ENCODE results near the gene NLGN1.

NLGN1 gene

DNA sequence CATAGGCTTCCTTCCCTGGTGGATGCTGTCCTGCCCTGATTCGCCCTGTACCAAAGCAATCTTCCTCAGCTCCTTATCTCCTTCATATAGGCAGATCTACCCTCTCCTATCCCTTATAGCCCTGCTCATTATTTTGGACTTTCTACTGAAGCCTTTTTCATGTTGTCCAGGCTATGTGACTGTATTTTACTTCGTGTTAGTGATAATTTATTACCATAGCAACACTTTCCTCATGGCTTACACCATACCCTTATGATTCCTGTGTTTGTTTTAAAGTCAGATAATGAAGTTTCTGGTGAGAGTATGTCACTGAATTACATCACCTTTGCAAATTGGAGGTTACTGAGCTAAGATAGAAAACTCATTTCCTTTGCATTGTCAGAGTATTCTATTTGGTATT is 352.6 kb downstream of the NLGN1 start:
- Histone ChIP-seq H3K4me1 (ENCODE audit: control insufficient read depth, insufficient read depth, low read length) (no peaks in the 10 kb centered on the region), H3K4me3 (ENCODE audit: low read depth, low read length) (no peak overlapping the region), H3K9ac (ENCODE audit: low read depth, low read length) (no peak overlapping the region), H3K27me3 (ENCODE audit: control insufficient read depth, insufficient read depth, low read length) (no peaks in the 10 kb centered on the region), H3K36me3 (ENCODE audit: control insufficient read depth, insufficient read depth, low read length) (no peaks in the 10 kb centered on the region), H3K9me3 (ENCODE audit: control insufficient read depth, insufficient read depth, low read length) (no peaks in the 10 kb centered on the region)

DNA sequence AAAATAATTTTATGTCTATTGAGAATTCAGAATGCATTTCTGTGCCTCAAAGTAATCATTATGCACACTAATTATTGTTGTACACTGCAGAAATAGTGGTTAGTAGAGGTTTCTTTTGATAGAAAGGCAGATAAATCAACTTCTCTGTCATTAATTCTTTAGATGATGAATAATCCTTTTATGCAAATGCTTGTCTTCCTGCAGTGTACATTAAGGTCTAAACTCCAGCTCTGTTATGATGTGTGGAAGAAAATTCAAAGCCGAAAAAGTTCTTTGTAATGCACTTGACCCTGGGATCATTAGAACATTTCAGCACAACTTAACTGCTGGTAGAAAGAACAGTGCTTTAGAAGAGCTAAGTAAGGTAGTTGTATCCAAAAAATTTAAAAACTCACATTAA is 353.0 kb downstream of the NLGN1 start:
- Histone ChIP-seq H3K36me3 (ENCODE audit: control insufficient read depth, insufficient read depth, low read length) (no peaks in the 10 kb centered on the region), H3K9me3 (ENCODE audit: control insufficient read depth, insufficient read depth, low read length) (no peaks in the 10 kb centered on the region), H3K4me3 (ENCODE audit: low read depth, low read length) (no peak overlapping the region), H3K4me1 (ENCODE audit: control insufficient read depth, insufficient read depth, low read length) (no peaks in the 10 kb centered on the region), H3K9ac (ENCODE audit: low read depth, low read length) (no peak overlapping the region), H3K27me3 (ENCODE audit: control insufficient read depth, insufficient read depth, low read length) (no peaks in the 10 kb centered on the region)

GRCh38 chr3:173753593-173753992 is 356.0 kb downstream of the NLGN1 start:
- no peaks in the 10 kb centered on the region for H3K9me3 ChIP-seq (ENCODE audit: control insufficient read depth, insufficient read depth, low read length)

GRCh38 chr3:173755161-173755560 is 357.6 kb downstream of the NLGN1 start:
- no peaks in the 10 kb centered on the region for H3K4me1 ChIP-seq (ENCODE audit: control insufficient read depth, insufficient read depth, low read length)
- H3K9me3 ChIP-seq (ENCODE audit: control insufficient read depth, insufficient read depth, low read length): no peaks in the 10 kb centered on the region
- H3K36me3 ChIP-seq (ENCODE audit: control insufficient read depth, insufficient read depth, low read length): no peaks in the 10 kb centered on the region
- no peaks in the 10 kb centered on the region for H3K27me3 ChIP-seq (ENCODE audit: control insufficient read depth, insufficient read depth, low read length)
- H3K9ac ChIP-seq (ENCODE audit: low read depth, low read length): no peak overlapping the region
- no peak overlapping the region for H3K4me3 ChIP-seq (ENCODE audit: low read depth, low read length)

More at GRCh38 chr3:173753593-173753992, 356.0 kb downstream of the NLGN1 start:
- no peak overlapping the region for H3K4me3 ChIP-seq (ENCODE audit: low read depth, low read length)
- no peaks in the 10 kb centered on the region for H3K36me3 ChIP-seq (ENCODE audit: control insufficient read depth, insufficient read depth, low read length)
- H3K9ac ChIP-seq (ENCODE audit: low read depth, low read length): no peak overlapping the region
- H3K27me3 ChIP-seq (ENCODE audit: control insufficient read depth, insufficient read depth, low read length): no peaks in the 10 kb centered on the region
- no peaks in the 10 kb centered on the region for H3K4me1 ChIP-seq (ENCODE audit: control insufficient read depth, insufficient read depth, low read length)

GRCh38 chr3:173761161-173761560 is 363.6 kb downstream of the NLGN1 start:
- no peaks in the 10 kb centered on the region for H3K4me1 ChIP-seq (ENCODE audit: control insufficient read depth, insufficient read depth, low read length)
- H3K9me3 ChIP-seq (ENCODE audit: control insufficient read depth, insufficient read depth, low read length): no peaks in the 10 kb centered on the region

GRCh38 chr3:173762501-173762900 is 365.0 kb downstream of the NLGN1 start:
- no peaks in the 10 kb centered on the region for H3K4me1 ChIP-seq (ENCODE audit: control insufficient read depth, insufficient read depth, low read length)
- no peak overlapping the region for H3K4me3 ChIP-seq (ENCODE audit: low read depth, low read length)
- H3K9me3 ChIP-seq (ENCODE audit: control insufficient read depth, insufficient read depth, low read length): no peaks in the 10 kb centered on the region
- no peak overlapping the region for H3K9ac ChIP-seq (ENCODE audit: low read depth, low read length)
- no peaks in the 10 kb centered on the region for H3K27me3 ChIP-seq (ENCODE audit: control insufficient read depth, insufficient read depth, low read length)
- H3K36me3 ChIP-seq (ENCODE audit: control insufficient read depth, insufficient read depth, low read length): no peaks in the 10 kb centered on the region

More at GRCh38 chr3:173761161-173761560, 363.6 kb downstream of the NLGN1 start:
- Histone ChIP-seq H3K27me3 (ENCODE audit: control insufficient read depth, insufficient read depth, low read length) (no peaks in the 10 kb centered on the region), H3K36me3 (ENCODE audit: control insufficient read depth, insufficient read depth, low read length) (no peaks in the 10 kb centered on the region), H3K9ac (ENCODE audit: low read depth, low read length) (no peak overlapping the region), H3K4me3 (ENCODE audit: low read depth, low read length) (no peak overlapping the region)

DNA sequence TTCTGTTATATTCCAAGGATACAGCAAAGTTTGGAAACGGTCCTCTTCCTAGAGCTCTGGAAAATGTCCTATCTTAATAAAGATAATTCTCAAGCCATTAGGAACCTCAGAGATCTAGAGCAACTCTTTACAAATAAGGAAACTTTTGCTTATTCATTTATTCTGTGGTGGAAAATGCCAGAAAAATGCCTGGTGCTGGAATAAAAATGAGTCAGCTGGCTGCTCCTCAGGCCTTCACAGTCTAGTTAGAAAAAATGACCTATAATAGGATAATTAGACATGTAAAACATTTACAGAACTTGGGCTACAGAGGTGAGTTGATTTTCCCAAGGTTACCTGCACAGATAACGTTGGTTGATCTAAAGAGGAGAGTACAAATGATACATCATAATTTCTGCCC is 372.5 kb downstream of the NLGN1 start:
- peaks cover 10% of the 10 kb centered on the region for H3K4me1 ChIP-seq (ENCODE audit: control insufficient read depth, insufficient read depth, low read length)
- H3K9ac ChIP-seq (ENCODE audit: low read depth, low read length): no peak overlapping the region
- H3K9me3 ChIP-seq (ENCODE audit: control insufficient read depth, insufficient read depth, low read length): no peaks in the 10 kb centered on the region
- no peak overlapping the region for H3K4me3 ChIP-seq (ENCODE audit: low read depth, low read length)
- H3K36me3 ChIP-seq (ENCODE audit: control insufficient read depth, insufficient read depth, low read length): no peaks in the 10 kb centered on the region
- no peaks in the 10 kb centered on the region for H3K27me3 ChIP-seq (ENCODE audit: control insufficient read depth, insufficient read depth, low read length)

- no peak overlapping the region for H3K4me3 ChIP-seq (ENCODE audit: low read depth, low read length)
- H3K36me3 ChIP-seq (ENCODE audit: control insufficient read depth, insufficient read depth, low read length): no peaks in the 10 kb centered on the region
- H3K9me3 ChIP-seq (ENCODE audit: control insufficient read depth, insufficient read depth, low read length): no peaks in the 10 kb centered on the region
- no peak overlapping the region for H3K9ac ChIP-seq (ENCODE audit: low read depth, low read length)
- peaks cover 10% of the 10 kb centered on the region for H3K4me1 ChIP-seq (ENCODE audit: control insufficient read depth, insufficient read depth, low read length)
- H3K27me3 ChIP-seq (ENCODE audit: control insufficient read depth, insufficient read depth, low read length): no peaks in the 10 kb centered on the region
These were observed 373.4 kb downstream of the NLGN1 start for GRCh38 chr3:173770796-173771573.

- Histone ChIP-seq H3K36me3 (ENCODE audit: control insufficient read depth, insufficient read depth, low read length) (no peaks in the 10 kb centered on the region), H3K9ac (ENCODE audit: low read depth, low read length) (no peak overlapping the region), H3K4me1 (ENCODE audit: control insufficient read depth, insufficient read depth, low read length) (peaks cover 10% of the 10 kb centered on the region), H3K27me3 (ENCODE audit: control insufficient read depth, insufficient read depth, low read length) (no peaks in the 10 kb centered on the region), H3K4me3 (ENCODE audit: low read depth, low read length) (no peak overlapping the region), H3K9me3 (ENCODE audit: control insufficient read depth, insufficient read depth, low read length) (no peaks in the 10 kb centered on the region)
These were observed 376.3 kb downstream of the NLGN1 start for GRCh38 chr3:173773800-173774199.

DNA sequence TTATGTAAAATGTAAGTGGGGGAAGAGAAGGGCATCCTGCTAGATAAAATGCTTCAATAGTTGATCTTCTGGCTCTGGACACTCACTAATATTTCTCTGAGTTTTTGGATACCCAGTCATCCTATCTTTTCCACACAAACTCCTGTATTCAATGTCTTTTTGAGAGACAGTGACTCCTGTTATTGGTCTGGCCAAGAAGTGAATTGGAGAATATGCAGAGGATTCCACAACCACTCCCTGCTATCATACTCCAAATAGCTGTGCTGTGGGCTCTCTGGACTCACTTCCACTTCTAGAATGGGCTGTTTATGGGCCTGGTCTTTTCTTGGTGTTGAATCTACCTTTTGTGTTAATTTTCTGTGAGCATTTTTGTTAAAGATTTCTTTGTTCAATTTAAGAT is 376.8 kb downstream of the NLGN1 start:
- H3K4me3 ChIP-seq (ENCODE audit: low read depth, low read length): no peak overlapping the region
- H3K9me3 ChIP-seq (ENCODE audit: control insufficient read depth, insufficient read depth, low read length): no peaks in the 10 kb centered on the region
- H3K27me3 ChIP-seq (ENCODE audit: control insufficient read depth, insufficient read depth, low read length): no peaks in the 10 kb centered on the region
- H3K4me1 ChIP-seq (ENCODE audit: control insufficient read depth, insufficient read depth, low read length): peaks cover 10% of the 10 kb centered on the region
- no peak overlapping the region for H3K9ac ChIP-seq (ENCODE audit: low read depth, low read length)
- H3K36me3 ChIP-seq (ENCODE audit: control insufficient read depth, insufficient read depth, low read length): no peaks in the 10 kb centered on the region

- no peaks in the 10 kb centered on the region for H3K9me3 ChIP-seq (ENCODE audit: control insufficient read depth, insufficient read depth, low read length)
- H3K4me1 ChIP-seq (ENCODE audit: control insufficient read depth, insufficient read depth, low read length): peaks cover 2% of the 10 kb centered on the region
- H3K27me3 ChIP-seq (ENCODE audit: control insufficient read depth, insufficient read depth, low read length): no peaks in the 10 kb centered on the region
- H3K9ac ChIP-seq (ENCODE audit: low read depth, low read length): no peak overlapping the region
- H3K36me3 ChIP-seq (ENCODE audit: control insufficient read depth, insufficient read depth, low read length): no peaks in the 10 kb centered on the region
- no peak overlapping the region for H3K4me3 ChIP-seq (ENCODE audit: low read depth, low read length)
These were observed 380.7 kb downstream of the NLGN1 start for GRCh38 chr3:173778251-173778650.

DNA sequence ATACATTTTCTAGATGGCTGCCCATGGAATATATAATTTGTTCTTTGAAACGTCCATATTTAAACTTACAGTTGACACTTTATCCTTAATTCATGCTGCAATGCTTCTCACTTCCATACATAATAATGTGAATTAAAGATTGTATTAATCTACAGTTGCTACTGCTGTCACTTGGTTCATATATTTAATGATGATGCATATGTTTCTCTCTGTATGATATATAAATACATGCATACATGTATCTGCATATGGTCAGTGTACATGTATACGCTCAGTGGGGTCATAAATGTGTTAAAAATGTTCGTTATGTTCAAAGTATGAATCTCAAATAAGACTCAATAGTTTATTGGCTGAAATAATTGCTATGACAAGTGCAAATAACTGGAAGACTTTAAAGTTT is 382.5 kb downstream of the NLGN1 start:
- Histone ChIP-seq H3K27me3 (ENCODE audit: control insufficient read depth, insufficient read depth, low read length) (no peaks in the 10 kb centered on the region), H3K36me3 (ENCODE audit: control insufficient read depth, insufficient read depth, low read length) (no peaks in the 10 kb centered on the region), H3K9me3 (ENCODE audit: control insufficient read depth, insufficient read depth, low read length) (no peaks in the 10 kb centered on the region), H3K4me1 (ENCODE audit: control insufficient read depth, insufficient read depth, low read length) (no peaks in the 10 kb centered on the region), H3K4me3 (ENCODE audit: low read depth, low read length) (no peak overlapping the region), H3K9ac (ENCODE audit: low read depth, low read length) (no peak overlapping the region)

Data from iPS-15b (cell line).